Natural killer cell (primary cell): ENCODE measurements around the gene ACAN. TPM values are rescaled to one million over a fixed set of nuclear protein-coding genes. Genes with fewer than 3 reads are reported as not detected.
A peak's percentile ranks its signal among the peaks of the same experiment; 100 is the strongest.

ENCODE experiments used
- ATAC-seq, 3 donors: fragments of 150-1000 bp in 2 of 3; fragments of 200-7000 bp in 1 of 3; cut with Tn5 transposase; 1 replicate in 1 of 3; 2 replicates in 2 of 3; pipeline ENCODE4 v1.10.0; 2021; ENCODE audit warnings: mild to moderate bottlenecking in 2 of 3, moderate library complexity in 2 of 3
- DNase-seq, 2 donors: peaks; one replicate each; pipeline versions ENCODE4 v3.0.0 to v3.0.0-alpha.2; 2013 to 2021; ENCODE audit warnings: mixed read lengths in 1 of 2
- H3K27ac ChIP-seq: one replicate; pipeline ENCODE4 v1.5.1; 2013; ENCODE audit warnings: mild to moderate bottlenecking, low read length
- H3K27me3 ChIP-seq: one replicate; pipeline ENCODE4 v1.6.1; 2013; ENCODE audit warnings: low read length; ENCODE audit not compliant: control insufficient read depth, insufficient read depth
- H3K36me3 ChIP-seq: one replicate; pipeline ENCODE4 v1.6.1; 2013; ENCODE audit warnings: low read length; ENCODE audit not compliant: control insufficient read depth, insufficient read depth
- H3K4me1 ChIP-seq: one replicate; pipeline ENCODE4 v1.6.1; 2013; ENCODE audit warnings: low read length; ENCODE audit not compliant: control insufficient read depth, insufficient read depth
- H3K4me3 ChIP-seq: one replicate; pipeline ENCODE4 v1.5.1; 2013; ENCODE audit warnings: low read length
- H3K9me3 ChIP-seq: one replicate; pipeline ENCODE4 v1.6.1; 2013; ENCODE audit warnings: low read length; ENCODE audit not compliant: control insufficient read depth, insufficient read depth
- H3K27ac Mint-ChIP-seq, 2 donors: one replicate each; pipeline ENCODE4 v1.8.0; 2022; ENCODE audit warnings: mild to moderate bottlenecking in 2 of 2, mixed read lengths in 2 of 2, moderate library complexity in 1 of 2
- H3K27me3 Mint-ChIP-seq, 2 donors: one replicate each; pipeline ENCODE4 v1.8.0; 2022; ENCODE audit warnings: low read depth in 2 of 2, mixed read lengths in 2 of 2
- H3K36me3 Mint-ChIP-seq: one replicate; pipeline ENCODE4 v1.8.0; 2022; ENCODE audit warnings: mixed read lengths
- H3K4me1 Mint-ChIP-seq, 2 donors: one replicate each; pipeline ENCODE4 v1.8.0; 2022; ENCODE audit warnings: mixed read lengths in 2 of 2
- H3K4me3 Mint-ChIP-seq: one replicate; pipeline ENCODE4 v1.8.0; 2022; ENCODE audit warnings: mild to moderate bottlenecking, moderate library complexity, mixed read lengths
- H3K9me3 Mint-ChIP-seq, 2 donors: one replicate each; pipeline ENCODE4 v1.8.0; 2022; ENCODE audit warnings: mixed read lengths in 2 of 2
- CTCF ChIP-seq: fragments of 200-600 bp; IDR thresholded peaks from one replicate; pipeline ENCODE4 v1.8.0; 2022; ENCODE audit warnings: antibody characterized with exemption
- WGBS: methylation state at CpG from one replicate; pipeline ENCODE4 v1.1.7; 2013; ENCODE audit warnings: missing lambda C conversion rate; ENCODE audit not compliant: insufficient coverage; 5-methylcytosine and 5-hydroxymethylcytosine counted together
- intact Hi-C: fragments of 100-400 bp; cut with micrococcal nuclease; formaldehyde crosslinking; loops from one replicate; pipeline ENCODE4 v1.14.2; 2022
- total RNA-seq, 4 donors: library from RNA; stranded (reverse); fragments of 120-200 nt in 1 of 4; gene quantifications; one replicate each; pipeline versions ENCODE4 v1.2.3 to v1.2.4, GENCODE V29; 2013 to 2022

Gene ACAN
- total RNA-seq, 3 donors from 2014 or later (not counting 1 experiment from before 2014, with no cell fraction given), result not detected

GRCh38 chr15:88764448-88764847, 38.8 kb upstream of the ACAN start:
- no peaks in the 10 kb centered on the region for H3K9me3 Mint-ChIP-seq
- DNase-seq (no peak), ATAC-seq (no peak)
- Histone ChIP-seq H3K4me3 (no peak overlapping the region), H3K27me3 (peaks cover 6% of the 10 kb centered on the region), H3K9me3 (no peaks in the 10 kb centered on the region), H3K4me1 (no peaks in the 10 kb centered on the region), H3K27ac (no peak overlapping the region), H3K36me3 (no peaks in the 10 kb centered on the region)
- no peak overlapping the region for H3K4me3 Mint-ChIP-seq
- no CpG with 5 or more reads among the region's 1 CpG for WGBS
- peaks cover 3 to 12% of the 10 kb centered on the region in 2 donors for H3K27me3 Mint-ChIP-seq
- no peaks in the 10 kb centered on the region for H3K36me3 Mint-ChIP-seq
- H3K4me1 Mint-ChIP-seq, result no peaks in the 10 kb centered on the region
- no peak overlapping the region for H3K27ac Mint-ChIP-seq
- intact Hi-C loops, result no loop called here
- no peak for TF ChIP-seq CTCF

- Histone ChIP-seq H3K36me3 (no peaks in the 10 kb centered on the region), H3K4me3 (no peak overlapping the region), H3K9me3 (no peaks in the 10 kb centered on the region), H3K27me3 (peaks cover 8% of the 10 kb centered on the region), H3K27ac (no peak overlapping the region), H3K4me1 (no peaks in the 10 kb centered on the region)
- ATAC-seq (no peak), DNase-seq (no peak)
- intact Hi-C loops, result no loop called here
- Mint-ChIP-seq H3K9me3 (no peaks in the 10 kb centered on the region), H3K4me3 (no peak overlapping the region), H3K27me3 (peaks cover 11 to 17% of the 10 kb centered on the region in 2 donors), H3K27ac (no peak overlapping the region), H3K36me3 (peaks cover 3% of the 10 kb centered on the region), H3K4me1 (no peaks in the 10 kb centered on the region)
- TF ChIP-seq CTCF, result no peak
- WGBS, result 84% methylated on average over 2 of the region's 2 CpGs
These were observed 38.0 kb upstream of the ACAN start for GRCh38 chr15:88765212-88765611.

GRCh38 chr15:88769161-88769971, 33.9 kb upstream of the ACAN start:
- H3K4me1 Mint-ChIP-seq, result no peaks in the 10 kb centered on the region
- DNase-seq (no peak), ATAC-seq (peak in 1 of 3 donors; percentile 12)
- intact Hi-C loops, result no loop called here
- H3K9me3 ChIP-seq, result no peaks in the 10 kb centered on the region
- no peaks in the 10 kb centered on the region for H3K36me3 ChIP-seq
- 15% methylated on average over 38 of the region's 38 CpGs for WGBS
- peaks cover 17% of the 10 kb centered on the region for H3K27me3 ChIP-seq
- no peak overlapping the region for H3K27ac Mint-ChIP-seq
- no peak overlapping the region for H3K4me3 Mint-ChIP-seq
- peaks cover 7% of the 10 kb centered on the region for H3K36me3 Mint-ChIP-seq
- H3K27me3 Mint-ChIP-seq, result peaks cover 31 to 39% of the 10 kb centered on the region in 2 donors
- no peak for TF ChIP-seq CTCF
- H3K9me3 Mint-ChIP-seq, result no peaks in the 10 kb centered on the region
- no peaks in the 10 kb centered on the region for H3K4me1 ChIP-seq
- H3K27ac ChIP-seq, result no peak overlapping the region
- H3K4me3 ChIP-seq, result no peak overlapping the region

GRCh38 chr15:88775776-88776175, 27.5 kb upstream of the ACAN start:
- ATAC-seq (no peak), DNase-seq (no peak)
- 85% methylated on average over 4 of the region's 4 CpGs for WGBS
- Mint-ChIP-seq H3K9me3 (no peaks in the 10 kb centered on the region), H3K27ac (no peak overlapping the region), H3K36me3 (no peaks in the 10 kb centered on the region), H3K4me3 (no peak overlapping the region), H3K27me3 (peaks cover 18 to 39% of the 10 kb centered on the region in 2 donors), H3K4me1 (no peaks in the 10 kb centered on the region)
- no peak overlapping the region for H3K27ac ChIP-seq
- intact Hi-C loops, result no loop called here
- H3K9me3 ChIP-seq, result peaks cover 3% of the 10 kb centered on the region
- no peaks in the 10 kb centered on the region for H3K36me3 ChIP-seq
- no peak for TF ChIP-seq CTCF
- H3K27me3 ChIP-seq, result peaks cover 4% of the 10 kb centered on the region
- no peak overlapping the region for H3K4me3 ChIP-seq
- no peaks in the 10 kb centered on the region for H3K4me1 ChIP-seq
